OCI-LY3 (cell line): ENCODE data around the gene PAN3.

Experiments
- H2AFZ ChIP-seq: fragments of 200-600, 300-600 bp; shearing (Covaris generic); 2 replicates; pipeline ENCODE4 v1.6.0; 2014; ENCODE audit warnings: antibody characterized with exemption, low read depth, low read length
- H3K27ac ChIP-seq: fragments of 200-600, 300-600 bp; sonication (generic); 2 replicates; pipeline ENCODE4 v1.5.1; 2014; ENCODE audit warnings: mild to moderate bottlenecking, low read length, moderate library complexity, mixed read lengths
- H3K27me3 ChIP-seq: fragments of 200-600, 300-600 bp; sonication (generic); 2 replicates; pipeline ENCODE4 v1.6.1; 2014; ENCODE audit warnings: low read depth, low read length, mixed read lengths
- H3K36me3 ChIP-seq: fragments of 200-600, 300-600 bp; sonication (generic); replicated peaks from 2 replicates; pipeline ENCODE3; 2014; ENCODE audit warnings: low read depth, low read length, mixed read lengths
- H3K4me1 ChIP-seq: fragments of 300-600, 200-600 bp; sonication (generic); 2 replicates; pipeline ENCODE4 v1.6.1; 2014; ENCODE audit warnings: low read length, mixed read lengths
- H3K4me2 ChIP-seq: fragments of 200-600, 300-600 bp; sonication (generic); 2 replicates; pipeline ENCODE4 v1.6.1; 2014; ENCODE audit warnings: low read length, mixed read lengths
- H3K4me3 ChIP-seq: fragments of 300-600, 200-600 bp; sonication (generic); 2 replicates; pipeline ENCODE4 v1.5.1; 2014; ENCODE audit warnings: antibody characterized with exemption, mild to moderate bottlenecking, low read length, moderate library complexity
- H3K79me2 ChIP-seq: fragments of 300-600, 200-600 bp; shearing (Covaris generic); 2 replicates; pipeline ENCODE4 v1.6.1; 2014; ENCODE audit warnings: mild to moderate bottlenecking, low read length, mixed read lengths
- H3K9ac ChIP-seq: fragments of 300-600, 200-600 bp; shearing (Covaris generic); 2 replicates; pipeline ENCODE4 v1.6.0; 2014; ENCODE audit warnings: mild to moderate bottlenecking, low read length, moderate library complexity
- H3K9me3 ChIP-seq: fragments of 200-600, 300-600 bp; shearing (Covaris generic); 2 replicates; pipeline ENCODE4 v1.6.1; 2014; ENCODE audit warnings: low read length, mixed read lengths; ENCODE audit not compliant: insufficient read depth
- H4K20me1 ChIP-seq: fragments of 200-600, 300-600 bp; sonication (generic); 2 replicates; pipeline ENCODE4 v1.6.1; 2016; ENCODE audit warnings: low read length, mixed read lengths; ENCODE audit not compliant: insufficient read depth
- EZH2phosphoT487 ChIP-seq: fragments of 200-600 bp; shearing (Covaris generic); IDR thresholded peaks from 2 replicates; pipeline ENCODE4 v1.6.1; 2018; ENCODE audit warnings: antibody characterized with exemption, mixed run types, low read depth
- TF ChIP-seq, protein P1 (sequence below): fragments of 200-600, 300-600 bp; sonication (generic); IDR thresholded peaks from 2 replicates; pipeline ENCODE4 v1.5.1; 2014; ENCODE audit warnings: antibody characterized with exemption, low read length, low read depth

The PAN3 gene

DNA sequence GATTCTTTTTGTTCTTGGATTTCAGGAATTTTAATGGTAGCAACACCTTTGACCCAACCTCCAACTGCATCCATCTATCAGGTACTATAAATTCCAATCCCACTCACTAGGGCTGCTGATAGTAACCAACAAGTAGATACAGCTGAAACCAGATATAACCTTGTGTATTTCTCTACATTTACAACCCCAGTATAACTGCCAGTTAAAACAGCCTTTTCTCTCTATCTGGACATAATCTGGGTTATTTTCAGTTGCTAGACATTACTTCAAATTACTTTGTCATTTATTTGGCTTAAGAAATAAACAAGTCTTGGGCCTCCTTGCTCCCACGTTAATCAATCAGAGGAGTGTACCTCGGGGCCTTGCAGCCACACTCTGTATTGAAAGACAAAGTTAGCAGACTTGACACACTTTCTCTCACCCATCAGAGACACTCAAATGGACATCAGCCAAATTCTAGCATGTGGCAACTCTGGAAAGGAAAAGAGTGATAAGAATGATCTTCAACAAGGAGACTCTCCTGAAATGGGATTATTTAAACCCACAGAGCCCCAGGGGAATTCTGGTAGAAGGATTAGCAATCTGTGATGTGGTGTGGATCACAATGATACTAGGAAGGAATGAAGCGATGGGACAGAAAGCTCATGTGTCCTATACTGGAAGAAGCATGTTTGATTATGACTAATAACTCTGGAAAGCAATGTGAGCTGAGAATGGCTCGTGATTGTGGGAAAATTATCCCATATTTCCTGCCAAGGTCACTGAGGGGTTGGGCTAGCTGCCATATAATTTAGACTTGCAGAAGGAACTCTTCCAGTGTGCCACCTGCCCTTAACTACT lies 199.0 kb downstream of the PAN3 start:
- H3K27me3 ChIP-seq = no peaks in the 10 kb centered on the region; the same call in 1 of the 2 replicates
- no peaks in the 10 kb centered on the region for H3K79me2 ChIP-seq
- no peaks in the 10 kb centered on the region for H4K20me1 ChIP-seq
- no peak overlapping the region for H3K4me3 ChIP-seq
- H3K27ac ChIP-seq = no peak overlapping the region
- no peaks in the 10 kb centered on the region for H3K9me3 ChIP-seq
- TF ChIP-seq, protein P1, sequence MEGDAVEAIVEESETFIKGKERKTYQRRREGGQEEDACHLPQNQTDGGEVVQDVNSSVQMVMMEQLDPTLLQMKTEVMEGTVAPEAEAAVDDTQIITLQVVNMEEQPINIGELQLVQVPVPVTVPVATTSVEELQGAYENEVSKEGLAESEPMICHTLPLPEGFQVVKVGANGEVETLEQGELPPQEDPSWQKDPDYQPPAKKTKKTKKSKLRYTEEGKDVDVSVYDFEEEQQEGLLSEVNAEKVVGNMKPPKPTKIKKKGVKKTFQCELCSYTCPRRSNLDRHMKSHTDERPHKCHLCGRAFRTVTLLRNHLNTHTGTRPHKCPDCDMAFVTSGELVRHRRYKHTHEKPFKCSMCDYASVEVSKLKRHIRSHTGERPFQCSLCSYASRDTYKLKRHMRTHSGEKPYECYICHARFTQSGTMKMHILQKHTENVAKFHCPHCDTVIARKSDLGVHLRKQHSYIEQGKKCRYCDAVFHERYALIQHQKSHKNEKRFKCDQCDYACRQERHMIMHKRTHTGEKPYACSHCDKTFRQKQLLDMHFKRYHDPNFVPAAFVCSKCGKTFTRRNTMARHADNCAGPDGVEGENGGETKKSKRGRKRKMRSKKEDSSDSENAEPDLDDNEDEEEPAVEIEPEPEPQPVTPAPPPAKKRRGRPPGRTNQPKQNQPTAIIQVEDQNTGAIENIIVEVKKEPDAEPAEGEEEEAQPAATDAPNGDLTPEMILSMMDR = no peak
- no peak for TF ChIP-seq EZH2phosphoT487
- H3K36me3 ChIP-seq = no peaks in the 10 kb centered on the region
- H2AFZ ChIP-seq = no peak overlapping the region
- no peak overlapping the region for H3K4me2 ChIP-seq
- no peak overlapping the region for H3K9ac ChIP-seq
- no peaks in the 10 kb centered on the region for H3K4me1 ChIP-seq

DNA sequence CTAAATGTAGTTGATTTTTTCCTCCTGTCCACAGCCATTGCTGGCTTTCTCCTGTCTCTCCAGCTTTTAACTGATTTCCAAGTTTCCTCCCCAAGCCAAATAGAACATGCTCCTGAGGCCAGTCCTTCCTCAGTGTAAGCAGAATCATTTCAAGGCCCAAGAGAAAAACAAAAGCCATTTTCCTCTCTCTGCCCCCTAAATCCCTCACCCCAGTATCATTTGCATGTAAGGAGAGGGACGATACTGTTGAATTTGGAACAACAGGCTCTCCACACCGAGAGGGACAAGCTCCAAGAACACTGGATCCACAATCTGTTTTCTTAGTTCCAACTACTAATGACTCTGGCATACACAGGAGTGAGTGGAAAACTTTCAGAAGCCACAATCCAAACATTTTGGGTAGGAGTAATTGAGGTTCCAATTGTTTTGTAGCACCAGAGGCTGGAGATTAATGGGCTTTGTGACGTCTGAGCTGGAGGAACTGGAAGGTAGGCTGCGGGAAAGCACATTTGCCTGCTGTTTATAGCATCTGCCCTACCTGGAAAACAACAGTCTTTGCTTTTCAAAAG lies 199.7 kb downstream of the PAN3 start:
- H3K4me1 ChIP-seq = no peaks in the 10 kb centered on the region
- no peaks in the 10 kb centered on the region for H4K20me1 ChIP-seq
- no peak overlapping the region for H3K27ac ChIP-seq
- no peaks in the 10 kb centered on the region; the same call in 1 of the 2 replicates for H3K27me3 ChIP-seq
- no peaks in the 10 kb centered on the region for H3K36me3 ChIP-seq
- TF ChIP-seq, protein P1 = no peak
- no peak for TF ChIP-seq EZH2phosphoT487
- H3K4me2 ChIP-seq = no peak overlapping the region
- H2AFZ ChIP-seq = no peak overlapping the region
- H3K9ac ChIP-seq = no peak overlapping the region
- H3K79me2 ChIP-seq = no peaks in the 10 kb centered on the region
- H3K4me3 ChIP-seq = no peak overlapping the region
- no peaks in the 10 kb centered on the region for H3K9me3 ChIP-seq

DNA sequence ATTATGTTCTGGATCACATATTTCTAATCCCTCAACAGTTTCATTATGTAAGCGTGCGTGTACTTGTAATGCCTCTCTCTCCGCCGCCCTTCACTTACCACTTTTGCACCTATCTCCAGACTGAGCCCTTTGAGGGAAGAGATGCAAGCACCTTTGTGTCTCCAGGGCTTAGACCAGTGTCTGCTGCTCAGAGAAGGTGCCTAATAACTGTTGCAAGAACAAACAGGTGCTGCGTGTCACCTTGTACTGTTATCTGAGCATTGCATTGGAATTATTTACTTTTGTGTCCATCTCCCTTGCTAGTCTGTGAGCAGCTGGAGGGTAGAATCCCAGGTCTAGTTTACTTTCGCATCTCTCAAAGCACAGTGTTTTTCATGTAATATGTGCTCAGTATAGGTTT lies 200.4 kb downstream of the PAN3 start:
- Histone ChIP-seq H2AFZ (no peak overlapping the region), H4K20me1 (no peaks in the 10 kb centered on the region), H3K4me2 (no peak overlapping the region), H3K36me3 (no peaks in the 10 kb centered on the region), H3K27me3 (no peaks in the 10 kb centered on the region; the same call in 1 of the 2 replicates), H3K27ac (no peak overlapping the region), H3K9ac (no peak overlapping the region), H3K4me1 (no peaks in the 10 kb centered on the region), H3K79me2 (no peaks in the 10 kb centered on the region), H3K4me3 (no peak overlapping the region), H3K9me3 (no peaks in the 10 kb centered on the region)
- TF ChIP-seq, protein P1 = no peak
- no peak for TF ChIP-seq EZH2phosphoT487

DNA sequence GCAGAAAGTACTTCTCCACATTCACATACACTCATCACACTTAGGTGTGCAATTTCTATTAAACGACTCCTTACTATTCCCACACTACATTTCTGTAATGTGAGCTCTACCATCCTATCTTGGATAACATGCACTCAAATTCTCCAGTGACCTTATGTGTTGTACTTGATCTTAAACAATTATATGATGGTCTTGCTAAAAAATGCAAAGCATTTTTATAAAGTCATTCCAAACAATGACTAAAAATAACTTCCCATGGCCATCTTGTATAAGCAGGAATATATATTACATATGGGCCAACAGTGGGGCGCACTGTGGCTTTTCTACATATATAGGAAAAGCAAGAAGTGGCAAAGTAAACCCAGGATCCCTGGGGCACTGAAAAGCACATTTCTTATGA lies 201.1 kb downstream of the PAN3 start:
- H3K27ac ChIP-seq = no peak overlapping the region
- H3K9me3 ChIP-seq = no peaks in the 10 kb centered on the region

More for the DNA sequence above, 201.1 kb downstream of the PAN3 start:
- TF ChIP-seq, protein P1 = no peak
- TF ChIP-seq EZH2phosphoT487 = no peak
- no peaks in the 10 kb centered on the region for H3K79me2 ChIP-seq
- H3K4me2 ChIP-seq = no peak overlapping the region
- H3K4me1 ChIP-seq = no peaks in the 10 kb centered on the region
- H2AFZ ChIP-seq = no peak overlapping the region
- no peak overlapping the region for H3K4me3 ChIP-seq
- no peaks in the 10 kb centered on the region; the same call in 1 of the 2 replicates for H3K27me3 ChIP-seq
- H4K20me1 ChIP-seq = no peaks in the 10 kb centered on the region
- no peak overlapping the region for H3K9ac ChIP-seq
- H3K36me3 ChIP-seq = no peaks in the 10 kb centered on the region
